HG03066 (cell line): ENCODE results near the gene MFSD8.
"Not testable (repeated sequence)": the region's sequence is repeated elsewhere in the genome, so short reads cannot be mapped to it uniquely, and the experiment has no call there.

Source experiments
- ATAC-seq: cut with Tn5 transposase; IDR thresholded peaks from one replicate; pipeline ENCODE4 v1.9.1; 2021; ENCODE audit warnings: low read depth; ENCODE audit not compliant: unreplicated experiment

MFSD8 gene

GRCh38 chr4:127957105-127957504, 7.9 kb downstream of the MFSD8 start:
- ATAC-seq: no peak

GRCh38 chr4:127936974-127937373, 28.0 kb downstream of the MFSD8 start:
- ATAC-seq: no peak

GRCh38 chr4:127931836-127932235, 33.1 kb downstream of the MFSD8 start:
- ATAC-seq: not testable (repeated sequence)

- ATAC-seq: no peak
Observed at GRCh38 chr4:127930175-127930574, 34.8 kb downstream of the MFSD8 start.

- ATAC-seq: not testable (repeated sequence)
Observed at GRCh38 chr4:127925720-127926119, 39.3 kb downstream of the MFSD8 start.

- no peak for ATAC-seq
Observed at GRCh38 chr4:127922226-127922625, 42.7 kb downstream of the MFSD8 start.

- ATAC-seq: no peak
Observed at GRCh38 chr4:127920521-127920920, 44.5 kb downstream of the MFSD8 start.

- ATAC-seq: no peak
Observed at GRCh38 chr4:127917151-127917550, 47.8 kb downstream of the MFSD8 start.

- no peak for ATAC-seq
Observed at GRCh38 chr4:127916512-127916911, 48.5 kb downstream of the MFSD8 start.

- ATAC-seq: no peak
Observed at GRCh38 chr4:127905029-127905428, 59.9 kb downstream of the MFSD8 start.

GRCh38 chr4:127899682-127900081, 65.3 kb downstream of the MFSD8 start:
- ATAC-seq: not testable (repeated sequence)

GRCh38 chr4:127896528-127896927, 68.4 kb downstream of the MFSD8 start:
- ATAC-seq: no peak

- no peak for ATAC-seq
Observed at GRCh38 chr4:127896069-127896468, 68.9 kb downstream of the MFSD8 start.

- no peak for ATAC-seq
Observed at GRCh38 chr4:127889903-127890302, 75.1 kb downstream of the MFSD8 start.

GRCh38 chr4:127888559-127888958, 76.4 kb downstream of the MFSD8 start:
- ATAC-seq: no peak

- ATAC-seq: peak; percentile 42
Observed at GRCh38 chr4:127881563-127881864, 83.5 kb downstream of the MFSD8 start.

GRCh38 chr4:127880763-127881562, 84.0 kb downstream of the MFSD8 start, which contains the start of gene PLK4:
Gene PLK4, plus strand, starts transcription at chr4:127880893. Its CDS starts 242 bp downstream, at chr4:127881135.
- ATAC-seq: peak; percentile 90

- ATAC-seq: no peak
Observed at GRCh38 chr4:127875791-127876190, 89.2 kb downstream of the MFSD8 start.

- ATAC-seq: no peak
Observed at GRCh38 chr4:127870688-127871087, 94.3 kb downstream of the MFSD8 start.

GRCh38 chr4:127870281-127870680, 94.7 kb downstream of the MFSD8 start:
- ATAC-seq: no peak

GRCh38 chr4:127868196-127868595, 96.8 kb downstream of the MFSD8 start:
- ATAC-seq: no peak
